ENCODE measurements around the gene N4BP2L1.

The N4BP2L1 gene

DNA sequence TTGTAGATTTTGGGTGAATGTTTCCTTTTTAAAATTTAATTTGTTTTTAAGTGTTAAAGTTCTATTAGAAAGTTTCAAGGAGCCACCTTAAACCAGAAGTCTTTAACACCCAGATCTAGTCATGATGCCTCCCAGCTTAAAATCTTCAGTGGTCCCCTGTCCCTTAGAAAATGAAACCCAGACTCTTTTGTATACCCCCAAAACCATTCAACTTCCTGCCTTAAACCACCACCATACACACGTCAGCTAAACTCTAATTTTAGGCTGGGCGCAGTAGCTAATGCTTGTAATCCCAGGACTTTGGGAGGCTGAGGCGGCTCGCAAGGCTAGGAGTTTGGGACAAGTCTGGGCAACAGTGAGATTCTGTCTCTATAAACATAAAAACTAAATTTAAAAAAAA lies 37.9 kb downstream of the N4BP2L1 start:
- Histone ChIP-seq H4K8ac (ENCODE audit: low read depth, low read length) (no peak overlapping the region), H3K23ac (ENCODE audit: low read length) (no peak overlapping the region), H3K79me1 (ENCODE audit: low read length) (no peaks in the 10 kb centered on the region), H3K14ac (ENCODE audit: low read length) (no peak overlapping the region), H3K27ac (ENCODE audit: low read depth, low read length) (no peak overlapping the region), H3K4me2 (ENCODE audit: low read length) (no peak overlapping the region), H2BK5ac (ENCODE audit: low read depth, low read length, poor library complexity) (no peak overlapping the region), H4K12ac (ENCODE audit: low read depth, low read length) (no peak overlapping the region), H3K18ac (ENCODE audit: low read length) (no peak overlapping the region), H3K79me2 (ENCODE audit: control insufficient read depth, insufficient read depth, low read length, poor library complexity) (no peaks in the 10 kb centered on the region), H2AFZ (ENCODE audit: insufficient read depth, low read length, poor library complexity) (no peak overlapping the region), H4K91ac (ENCODE audit: low read depth, low read length) (no peak overlapping the region), H3K27me3 (ENCODE audit: insufficient read depth, low read length) (no peaks in the 10 kb centered on the region), H3K4me3 (ENCODE audit: low read depth, low read length) (no peak overlapping the region), H3K9ac (ENCODE audit: low read length) (no peak overlapping the region), H3K4me1 (ENCODE audit: control insufficient read depth in 1 of 2, insufficient read depth in 2 of 2, low read length in 2 of 2) (peaks cover under 1 to 3% of the 10 kb centered on the region in 2 experiments), H2BK120ac (ENCODE audit: insufficient read depth, low read length, poor library complexity) (no peak overlapping the region), H2BK12ac (ENCODE audit: low read length) (no peak overlapping the region), H2AK5ac (ENCODE audit: low read length) (no peak overlapping the region), H3K9me3 (ENCODE audit: insufficient read depth, low read depth, low read length) (no peaks in the 10 kb centered on the region), H3K4ac (ENCODE audit: low read depth, low read length) (no peak overlapping the region), H3K36me3 (ENCODE audit: control insufficient read depth in 1 of 2, insufficient read depth in 2 of 2, low read length in 2 of 2) (no peaks in the 10 kb centered on the region)
- DNase-seq, result no peak
- WGBS (ENCODE audit: extremely low coverage, insufficient coverage, insufficient read length), result no CpG with 5 or more reads among the region's 4 CpGs

DNA sequence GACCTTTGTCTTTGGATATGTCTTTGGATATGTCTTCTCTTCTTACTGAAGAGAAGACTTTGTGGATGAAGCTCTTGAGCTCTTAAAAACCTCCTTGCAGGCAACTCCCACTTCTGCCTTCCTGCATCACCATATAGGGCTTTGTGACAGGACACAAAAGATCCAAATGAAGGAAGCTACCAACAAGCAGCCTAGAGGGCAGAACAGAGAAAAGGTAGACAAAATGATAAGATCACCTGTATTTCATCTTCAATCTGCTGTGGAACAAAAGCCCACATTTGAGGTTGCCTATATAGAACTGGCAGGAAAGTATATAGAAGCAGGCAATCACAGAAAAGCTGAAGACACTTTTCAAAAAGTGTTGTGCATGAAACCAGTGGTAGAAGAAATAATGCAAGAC lies 42.5 kb downstream of the N4BP2L1 start:
- Histone ChIP-seq H3K79me1 (ENCODE audit: low read length) (no peaks in the 10 kb centered on the region), H3K23ac (ENCODE audit: low read length) (no peak overlapping the region), H2BK120ac (ENCODE audit: insufficient read depth, low read length, poor library complexity) (no peak overlapping the region), H3K27ac (ENCODE audit: low read depth, low read length) (no peak overlapping the region), H2BK12ac (ENCODE audit: low read length) (no peak overlapping the region), H2BK5ac (ENCODE audit: low read depth, low read length, poor library complexity) (no peak overlapping the region), H3K4me3 (ENCODE audit: low read depth, low read length) (no peak overlapping the region), H4K12ac (ENCODE audit: low read depth, low read length) (no peak overlapping the region), H4K8ac (ENCODE audit: low read depth, low read length) (no peak overlapping the region), H3K4me1 (ENCODE audit: control insufficient read depth in 1 of 2, insufficient read depth in 2 of 2, low read length in 2 of 2) (peaks cover 4% of the 10 kb centered on the region in 2 experiments), H3K4me2 (ENCODE audit: low read length) (no peak overlapping the region), H3K36me3 (ENCODE audit: control insufficient read depth in 1 of 2, insufficient read depth in 2 of 2, low read length in 2 of 2) (peaks cover 1 to 7% of the 10 kb centered on the region in 2 experiments), H3K9ac (ENCODE audit: low read length) (no peak overlapping the region), H3K14ac (ENCODE audit: low read length) (no peak overlapping the region), H3K9me3 (ENCODE audit: insufficient read depth, low read depth, low read length) (no peaks in the 10 kb centered on the region), H2AK5ac (ENCODE audit: low read length) (no peak overlapping the region), H3K79me2 (ENCODE audit: control insufficient read depth, insufficient read depth, low read length, poor library complexity) (no peaks in the 10 kb centered on the region), H4K91ac (ENCODE audit: low read depth, low read length) (no peak overlapping the region), H3K4ac (ENCODE audit: low read depth, low read length) (no peak overlapping the region), H3K27me3 (ENCODE audit: insufficient read depth, low read length) (no peaks in the 10 kb centered on the region), H2AFZ (ENCODE audit: insufficient read depth, low read length, poor library complexity) (no peak overlapping the region), H3K18ac (ENCODE audit: low read length) (no peak overlapping the region)
- DNase-seq, result no peak

DNA sequence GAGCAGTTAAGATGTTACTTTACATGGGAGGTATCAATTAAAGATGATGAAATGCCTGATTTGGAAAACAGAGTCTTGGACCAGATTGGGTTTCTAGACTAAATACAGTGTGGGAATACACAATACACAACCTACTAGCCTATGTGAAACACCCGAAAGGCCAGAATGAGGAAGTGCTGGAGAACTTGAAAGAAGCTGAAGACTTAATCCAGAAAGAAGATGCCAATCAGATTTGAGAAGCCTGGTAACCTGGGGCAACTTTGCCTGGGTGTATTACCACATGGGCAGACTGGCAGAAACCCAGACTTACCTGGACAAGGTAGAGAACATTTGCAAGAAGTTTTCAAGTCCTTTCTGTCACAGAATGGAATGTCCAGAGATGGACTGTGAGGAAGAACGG lies 43.2 kb downstream of the N4BP2L1 start:
- Histone ChIP-seq H4K12ac (ENCODE audit: low read depth, low read length) (no peak overlapping the region), H3K36me3 (ENCODE audit: control insufficient read depth in 1 of 2, insufficient read depth in 2 of 2, low read length in 2 of 2) (peaks cover 1 to 7% of the 10 kb centered on the region in 2 experiments), H3K4ac (ENCODE audit: low read depth, low read length) (no peak overlapping the region), H3K23ac (ENCODE audit: low read length) (no peak overlapping the region), H3K27ac (ENCODE audit: low read depth, low read length) (no peak overlapping the region), H2BK120ac (ENCODE audit: insufficient read depth, low read length, poor library complexity) (no peak overlapping the region), H3K79me2 (ENCODE audit: control insufficient read depth, insufficient read depth, low read length, poor library complexity) (no peaks in the 10 kb centered on the region), H4K8ac (ENCODE audit: low read depth, low read length) (no peak overlapping the region), H3K18ac (ENCODE audit: low read length) (no peak overlapping the region), H4K91ac (ENCODE audit: low read depth, low read length) (no peak overlapping the region), H3K9ac (ENCODE audit: low read length) (no peak overlapping the region), H2AFZ (ENCODE audit: insufficient read depth, low read length, poor library complexity) (no peak overlapping the region), H3K4me1 (ENCODE audit: control insufficient read depth in 1 of 2, insufficient read depth in 2 of 2, low read length in 2 of 2) (peaks cover 4% of the 10 kb centered on the region in 2 experiments), H3K14ac (ENCODE audit: low read length) (no peak overlapping the region), H3K27me3 (ENCODE audit: insufficient read depth, low read length) (no peaks in the 10 kb centered on the region), H2BK5ac (ENCODE audit: low read depth, low read length, poor library complexity) (no peak overlapping the region), H3K4me2 (ENCODE audit: low read length) (no peak overlapping the region), H3K79me1 (ENCODE audit: low read length) (no peaks in the 10 kb centered on the region), H3K4me3 (ENCODE audit: low read depth, low read length) (no peak overlapping the region), H2BK12ac (ENCODE audit: low read length) (no peak overlapping the region), H3K9me3 (ENCODE audit: insufficient read depth, low read depth, low read length) (no peaks in the 10 kb centered on the region), H2AK5ac (ENCODE audit: low read length) (no peak overlapping the region)
- WGBS (ENCODE audit: extremely low coverage, insufficient coverage, insufficient read length), result no CpG with 5 or more reads among the region's 2 CpGs
- DNase-seq, result no peak

DNA sequence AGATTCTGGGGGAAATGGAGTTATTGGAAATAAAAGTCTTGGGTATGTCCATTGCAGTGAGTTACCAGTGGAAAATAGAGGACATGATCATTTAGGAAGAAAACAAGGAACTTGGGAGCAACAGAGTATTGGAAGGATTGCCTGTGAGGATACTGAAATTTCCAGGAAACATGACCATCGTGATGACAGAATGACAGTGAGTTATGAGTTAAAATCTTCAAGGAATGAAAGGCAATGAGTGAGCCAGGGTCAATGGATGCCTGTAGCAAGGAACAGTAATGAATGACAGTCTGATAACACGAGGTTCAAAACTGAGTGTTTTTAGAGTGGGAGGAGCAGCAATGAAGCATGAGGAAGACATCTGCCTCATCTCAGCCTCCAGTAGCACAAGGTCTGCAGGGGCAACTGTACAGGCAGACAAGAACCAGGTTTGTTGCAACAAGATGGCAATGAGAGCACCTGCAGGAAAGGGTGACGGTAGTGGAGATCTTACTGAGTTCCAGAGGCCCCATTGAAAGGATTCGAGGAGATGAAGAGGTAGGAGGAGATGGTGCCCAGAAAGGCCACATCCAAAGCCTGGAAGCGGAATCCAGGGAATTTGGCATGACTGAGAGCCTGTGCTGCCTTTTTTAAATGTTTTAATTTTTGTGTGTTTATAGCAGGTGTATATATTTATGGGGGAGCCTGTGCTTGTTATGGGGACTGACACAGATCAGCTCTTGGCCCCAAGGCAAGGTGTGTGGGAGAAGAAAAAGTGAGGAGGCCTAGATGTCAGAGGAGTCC lies 43.9 kb downstream of the N4BP2L1 start:
- Histone ChIP-seq H4K8ac (ENCODE audit: low read depth, low read length) (no peak overlapping the region), H3K4me2 (ENCODE audit: low read length) (no peak overlapping the region), H3K4me1 (ENCODE audit: control insufficient read depth in 1 of 2, insufficient read depth in 2 of 2, low read length in 2 of 2) (peaks cover 4% of the 10 kb centered on the region in 2 experiments), H3K79me2 (ENCODE audit: control insufficient read depth, insufficient read depth, low read length, poor library complexity) (no peaks in the 10 kb centered on the region), H4K12ac (ENCODE audit: low read depth, low read length) (no peak overlapping the region), H3K27ac (ENCODE audit: low read depth, low read length) (no peak overlapping the region), H3K4me3 (ENCODE audit: low read depth, low read length) (no peak overlapping the region), H3K79me1 (ENCODE audit: low read length) (no peaks in the 10 kb centered on the region), H2BK5ac (ENCODE audit: low read depth, low read length, poor library complexity) (no peak overlapping the region), H3K18ac (ENCODE audit: low read length) (no peak overlapping the region), H2BK12ac (ENCODE audit: low read length) (no peak overlapping the region), H3K9ac (ENCODE audit: low read length) (no peak overlapping the region), H3K9me3 (ENCODE audit: insufficient read depth, low read depth, low read length) (no peaks in the 10 kb centered on the region), H2AFZ (ENCODE audit: insufficient read depth, low read length, poor library complexity) (no peak overlapping the region), H3K27me3 (ENCODE audit: insufficient read depth, low read length) (no peaks in the 10 kb centered on the region), H3K36me3 (ENCODE audit: control insufficient read depth in 1 of 2, insufficient read depth in 2 of 2, low read length in 2 of 2) (peaks cover 1 to 7% of the 10 kb centered on the region in 2 experiments), H3K4ac (ENCODE audit: low read depth, low read length) (no peak overlapping the region), H2BK120ac (ENCODE audit: insufficient read depth, low read length, poor library complexity) (no peak overlapping the region), H4K91ac (ENCODE audit: low read depth, low read length) (no peak overlapping the region), H3K23ac (ENCODE audit: low read length) (no peak overlapping the region), H3K14ac (ENCODE audit: low read length) (no peak overlapping the region), H2AK5ac (ENCODE audit: low read length) (no peak overlapping the region)
- WGBS (ENCODE audit: extremely low coverage, insufficient coverage, insufficient read length), result no CpG with 5 or more reads among the region's 5 CpGs
- DNase-seq, result no peak
